HG03565 (cell line): Measurements from ENCODE around the gene ELL3.
"Not testable (repeated sequence)": the region's sequence is repeated elsewhere in the genome, so short reads cannot be mapped to it uniquely, and the experiment has no call there.

Source experiments
- ATAC-seq: cut with Tn5 transposase; IDR thresholded peaks from one replicate; pipeline ENCODE4 v1.9.1; 2021; ENCODE audit warnings: mild to moderate bottlenecking, moderate library complexity; ENCODE audit not compliant: unreplicated experiment

ELL3 gene

GRCh38 chr15:43776718-43777266 is at the start of gene ELL3:
Gene ELL3 (minus strand): TSS chr15:43776966. CDS start chr15:43776901, 65 bp downstream.
- peak; percentile 17 for ATAC-seq

DNA sequence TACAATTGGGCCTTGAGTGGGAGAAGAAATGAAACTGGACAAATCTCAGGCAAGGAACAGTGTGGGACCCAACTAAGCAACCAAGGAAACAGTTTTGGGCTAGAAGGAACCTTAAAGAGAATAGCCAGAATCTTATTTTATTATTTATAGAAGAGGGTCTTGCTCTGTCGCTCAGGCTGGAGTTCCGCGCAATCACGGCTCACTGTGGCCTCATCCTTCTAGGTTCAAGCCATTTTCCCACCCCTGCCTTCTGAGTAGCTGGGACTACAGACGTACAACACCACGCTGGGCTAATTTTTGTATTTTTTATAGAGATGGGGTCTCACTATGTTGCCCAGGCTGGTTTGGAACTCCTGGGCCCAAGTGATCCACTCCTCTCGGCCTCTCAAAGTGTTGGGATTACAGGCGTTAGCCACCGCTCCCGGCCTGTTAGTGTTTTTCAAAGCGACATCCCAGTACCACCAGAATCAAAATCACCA is 49.3 kb upstream of the ELL3 start:
- no peak for ATAC-seq

GRCh38 chr15:43825305-43825704 is 48.5 kb upstream of the ELL3 start:
- not testable (repeated sequence) for ATAC-seq

DNA sequence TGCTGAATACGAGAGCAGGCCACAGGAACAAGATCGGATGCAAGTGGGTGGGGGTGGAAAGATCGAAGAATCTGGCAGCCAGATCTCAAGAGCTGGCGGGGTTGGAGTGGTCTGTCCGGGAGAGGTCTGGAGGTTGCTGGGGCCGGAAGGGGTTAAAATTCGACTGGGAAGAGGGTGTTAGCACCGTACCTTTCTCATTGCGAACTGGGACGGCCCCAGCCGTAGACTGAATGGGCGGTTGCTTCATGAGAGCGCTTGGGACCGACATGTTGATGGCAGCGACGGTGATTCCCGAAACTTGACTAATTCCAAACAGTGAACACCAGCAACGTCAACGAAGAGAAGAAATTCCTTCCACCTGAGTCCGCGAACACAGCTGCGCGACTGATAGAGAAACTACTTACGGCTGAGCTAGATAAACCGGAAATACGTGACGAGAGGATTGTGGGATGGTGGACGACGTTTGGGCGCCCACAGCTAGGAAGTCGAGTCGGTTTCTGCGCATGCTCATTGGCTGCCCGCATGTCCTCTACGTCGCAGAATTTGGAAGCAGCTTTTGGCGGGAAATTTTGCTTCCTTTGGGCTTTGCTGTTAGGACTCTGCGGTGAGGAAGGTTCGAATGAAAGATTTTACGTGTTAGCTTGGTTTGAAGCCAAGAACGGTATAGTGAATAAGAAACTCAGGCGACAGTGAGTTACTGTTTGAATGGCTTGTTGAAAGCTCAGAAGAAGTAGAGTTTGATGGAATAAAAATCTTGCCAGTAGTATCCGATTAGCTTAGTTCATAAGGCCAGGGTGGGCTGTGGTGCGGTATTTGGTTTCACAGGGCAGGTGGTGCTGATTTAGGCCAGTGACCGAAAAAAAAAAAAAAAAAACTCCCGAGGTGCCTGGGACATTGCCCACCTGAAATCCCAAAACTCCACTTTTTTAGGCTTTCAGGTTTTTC is 47.8 kb upstream of the ELL3 start, which contains the start of gene MFAP1:
Gene MFAP1, minus strand, starts transcription at position 389 of the 945 bp plus-strand sequence. Its CDS starts 121 bp downstream, at position 268.
- ATAC-seq, result peak; percentile 60

- ATAC-seq, result no peak
Observed at GRCh38 chr15:43821505-43821904, 44.7 kb upstream of the ELL3 start.

GRCh38 chr15:43815064-43815463 is 38.3 kb upstream of the ELL3 start:
- ATAC-seq, result not testable (repeated sequence)

DNA sequence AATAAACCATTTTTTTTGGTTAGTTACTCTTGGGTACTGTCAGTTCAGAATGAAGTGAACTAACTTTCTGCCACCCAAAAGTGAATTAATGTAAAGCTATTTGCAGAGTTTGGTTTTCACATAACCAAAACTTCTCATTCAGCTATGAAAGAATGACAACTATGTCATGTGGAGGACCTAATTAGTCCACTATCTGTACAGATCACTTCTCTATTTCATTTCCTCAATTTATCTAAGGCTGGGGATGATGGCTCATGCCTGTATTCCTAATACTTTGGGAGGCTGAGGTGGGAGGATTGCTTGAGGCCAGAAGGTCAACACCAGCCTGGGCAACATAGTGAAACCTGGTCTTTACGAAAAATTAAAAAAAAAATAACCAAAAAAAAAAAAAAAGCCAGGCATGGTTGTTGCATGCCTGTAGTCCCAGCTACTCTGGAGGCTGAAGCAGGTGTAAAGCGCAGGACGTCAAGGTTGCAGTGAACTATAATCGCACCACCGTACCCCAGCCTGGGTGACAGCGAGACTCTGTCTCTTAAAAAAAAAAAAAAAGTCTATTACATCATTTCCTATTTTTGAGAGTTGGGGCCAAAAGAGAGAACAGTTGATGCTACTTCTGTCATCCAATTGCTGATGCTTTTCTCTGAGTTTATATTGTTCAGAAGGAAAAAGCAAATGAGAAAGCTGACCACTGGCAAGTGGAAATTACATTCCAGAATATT is 32.4 kb upstream of the ELL3 start:
- peak; percentile 50 for ATAC-seq

- ATAC-seq, result no peak
Observed at GRCh38 chr15:43808435-43808950, 31.7 kb upstream of the ELL3 start.

DNA sequence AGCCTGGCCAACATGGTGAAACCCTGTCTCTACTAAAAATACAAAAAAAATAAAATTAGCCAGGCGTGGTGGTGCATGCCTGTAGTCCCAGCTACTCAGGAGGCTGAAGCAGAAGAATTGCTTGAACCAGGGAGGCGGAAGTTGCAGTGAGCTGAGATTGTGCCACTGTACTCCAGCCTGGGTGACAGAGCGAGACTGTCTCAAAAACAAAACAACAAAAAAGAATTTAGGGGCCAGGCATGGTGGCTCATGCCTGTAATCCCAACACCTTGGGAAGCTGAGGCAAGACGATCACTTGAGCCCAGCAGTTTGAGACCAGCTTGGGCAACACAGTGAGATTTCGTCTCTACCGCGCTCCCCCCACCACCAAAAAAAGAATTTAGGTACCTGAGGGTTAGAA is 25.9 kb upstream of the ELL3 start:
- ATAC-seq, result not testable (repeated sequence)

DNA sequence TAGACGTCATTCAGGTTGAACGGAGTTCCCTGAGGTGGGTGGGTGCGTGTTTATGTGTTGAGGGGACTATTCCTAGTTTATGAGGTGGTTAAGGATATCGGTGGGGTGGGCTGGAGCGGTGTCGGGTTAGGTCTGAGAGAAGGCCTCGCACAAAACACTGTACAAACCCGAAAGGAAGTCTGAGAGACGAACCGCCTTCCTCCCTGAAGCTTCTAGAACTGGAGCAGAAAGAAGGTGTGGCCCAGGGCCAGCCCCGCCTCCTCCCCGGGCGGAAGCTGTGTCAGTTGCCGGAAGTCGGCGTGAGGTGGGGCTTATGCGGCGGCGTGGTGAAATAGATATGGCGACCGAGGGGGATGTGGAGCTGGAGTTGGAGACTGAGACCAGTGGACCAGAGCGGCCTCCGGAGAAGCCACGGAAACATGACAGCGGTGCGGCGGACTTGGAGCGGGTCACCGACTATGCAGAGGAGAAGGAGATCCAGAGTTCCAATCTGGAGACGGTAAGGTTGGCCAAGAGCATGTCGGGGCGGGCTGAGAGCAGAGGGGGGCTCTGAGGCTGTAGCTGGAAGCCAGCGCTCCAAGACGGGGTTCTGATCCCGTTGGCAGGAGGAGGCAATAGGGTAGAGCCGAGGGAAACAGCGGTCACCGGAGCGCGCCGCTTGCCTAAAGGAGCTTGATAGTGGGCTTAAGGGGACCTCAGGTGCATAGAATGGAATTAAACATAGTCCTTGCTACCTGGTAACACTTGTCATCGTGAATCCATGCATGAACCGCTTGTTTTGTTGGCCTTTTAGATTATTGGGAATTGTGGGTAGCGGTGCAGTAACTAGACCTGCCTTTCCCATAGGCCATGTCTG is 23.7 kb upstream of the ELL3 start, which contains the start of gene HYPK:
Gene HYPK, plus strand, starts transcription at position 314 of the 856 bp plus-strand sequence. Its CDS starts 24 bp downstream, at position 338.
- ATAC-seq, result peak; percentile 66

DNA sequence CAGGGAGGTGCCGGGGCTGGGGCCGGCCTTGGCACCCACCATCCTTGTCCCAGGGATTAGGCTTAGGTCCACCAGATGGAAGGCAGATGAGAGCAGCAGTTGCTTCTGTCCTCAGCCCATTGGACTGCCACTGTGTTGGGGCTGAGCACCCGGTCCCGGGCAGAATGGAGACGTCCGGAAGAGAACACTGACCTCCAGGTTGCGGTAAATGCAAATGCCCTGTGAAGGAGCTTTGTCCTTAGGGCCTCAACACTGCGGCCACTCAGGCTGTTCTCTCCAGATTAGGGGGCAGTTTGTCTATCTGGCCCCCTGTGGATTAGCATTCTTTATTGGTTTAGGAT is 23.1 kb upstream of the ELL3 start, which contains the start of gene SERINC4:
Gene SERINC4, minus strand, starts transcription at position 276 of the 341 bp plus-strand sequence. Its CDS starts 234 bp downstream, at position 42.
- no peak for ATAC-seq

DNA sequence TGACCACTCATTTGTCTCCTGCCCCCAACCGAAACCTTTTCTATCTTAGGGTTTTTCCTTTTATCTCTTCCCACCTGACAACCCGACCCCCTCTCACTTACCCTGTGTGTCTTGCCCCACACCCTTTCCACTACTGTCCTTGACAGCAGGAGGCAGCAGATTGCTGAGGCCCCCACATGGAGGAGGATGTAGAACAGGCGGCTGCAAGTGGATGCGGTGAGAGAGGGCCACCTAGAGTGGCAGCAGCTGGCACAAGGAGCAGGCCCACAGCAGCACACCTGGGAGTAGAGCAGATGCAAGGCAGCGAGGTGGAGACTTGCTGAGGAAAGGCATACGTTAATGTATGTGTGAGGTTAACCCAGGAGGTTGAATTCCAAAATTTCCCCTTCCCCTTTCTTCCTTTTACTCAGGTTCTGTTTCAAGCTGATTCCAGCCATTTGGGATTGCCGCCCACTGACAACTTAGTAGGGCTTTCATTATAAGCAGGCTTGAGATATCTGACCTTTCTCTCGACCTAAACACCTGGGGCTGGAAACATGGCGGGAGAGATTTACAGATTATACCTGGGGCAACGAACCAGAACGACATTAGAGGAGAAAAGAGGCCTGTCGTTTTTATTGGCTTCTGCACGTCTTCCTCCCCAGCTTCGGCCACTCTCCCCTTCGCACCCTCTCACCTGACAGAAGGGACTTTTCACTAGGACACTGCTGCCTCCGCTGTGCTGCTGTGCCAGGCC is 22.6 kb upstream of the ELL3 start:
- no peak for ATAC-seq

DNA sequence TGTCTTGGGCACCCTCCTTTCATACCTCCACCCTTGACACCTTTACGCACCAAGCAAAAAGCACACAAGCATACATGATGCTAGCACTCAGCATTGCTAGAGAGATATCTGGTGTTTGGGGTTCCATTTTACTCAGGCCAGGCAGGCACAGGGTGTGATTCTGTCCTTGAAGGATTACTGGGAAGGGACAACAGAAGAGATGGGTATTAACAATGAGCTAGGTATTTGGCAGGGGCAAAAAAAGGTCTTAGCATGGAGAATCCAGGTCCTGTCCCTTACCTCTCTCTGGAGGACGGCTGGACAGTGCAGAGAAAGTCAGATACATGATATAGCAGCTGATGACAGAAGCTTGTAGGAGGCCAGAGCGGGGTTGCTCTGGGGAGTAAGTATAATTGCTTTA is 19.8 kb upstream of the ELL3 start:
- ATAC-seq, result no peak

GRCh38 chr15:43795997-43796396 is 19.2 kb upstream of the ELL3 start:
- ATAC-seq, result no peak

- ATAC-seq, result no peak
Observed at GRCh38 chr15:43795197-43795596, 18.4 kb upstream of the ELL3 start.

DNA sequence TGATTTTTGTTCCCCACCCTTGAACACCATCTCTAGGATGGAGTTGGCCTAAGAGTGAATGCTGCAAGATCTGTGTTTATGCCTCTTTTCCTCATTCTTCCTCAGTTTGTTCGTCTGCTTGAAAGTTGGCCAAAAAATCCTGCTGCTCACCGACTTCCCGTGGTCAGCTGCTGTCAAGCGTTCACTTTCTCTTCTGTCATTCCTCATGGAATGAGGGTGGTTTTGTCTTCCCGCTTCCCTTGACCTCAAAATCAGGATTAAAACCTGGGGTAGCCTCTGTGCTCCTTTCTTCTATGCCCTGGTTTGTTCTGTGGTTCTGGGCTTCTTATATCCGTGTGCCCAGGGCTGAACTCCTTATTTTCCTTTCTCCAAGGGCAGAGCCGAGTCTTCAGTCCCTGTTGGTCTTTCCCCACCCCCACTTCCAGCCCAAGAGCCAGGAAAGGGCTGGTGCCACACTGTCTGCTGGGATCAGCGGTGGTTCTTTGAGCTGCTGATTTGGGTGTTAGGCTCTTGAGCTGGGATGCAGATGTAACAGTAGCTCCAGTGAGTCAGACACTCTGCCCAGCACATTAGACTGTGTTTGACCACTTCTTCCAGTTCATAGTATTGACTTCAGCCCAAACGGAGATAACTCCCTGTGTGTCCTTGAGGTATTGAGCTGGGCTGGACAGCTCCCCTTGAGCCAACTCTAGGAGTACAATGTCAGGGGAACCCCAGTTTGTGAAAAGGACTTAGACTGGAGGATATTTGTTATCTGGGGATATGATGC is 17.7 kb upstream of the ELL3 start:
- ATAC-seq, result no peak

GRCh38 chr15:43793647-43794046 is 16.9 kb upstream of the ELL3 start:
- ATAC-seq, result no peak

- no peak for ATAC-seq
Observed at GRCh38 chr15:43792761-43793476, 16.2 kb upstream of the ELL3 start.
